ENCODE results near the gene NAGPA.

The NAGPA gene

DNA sequence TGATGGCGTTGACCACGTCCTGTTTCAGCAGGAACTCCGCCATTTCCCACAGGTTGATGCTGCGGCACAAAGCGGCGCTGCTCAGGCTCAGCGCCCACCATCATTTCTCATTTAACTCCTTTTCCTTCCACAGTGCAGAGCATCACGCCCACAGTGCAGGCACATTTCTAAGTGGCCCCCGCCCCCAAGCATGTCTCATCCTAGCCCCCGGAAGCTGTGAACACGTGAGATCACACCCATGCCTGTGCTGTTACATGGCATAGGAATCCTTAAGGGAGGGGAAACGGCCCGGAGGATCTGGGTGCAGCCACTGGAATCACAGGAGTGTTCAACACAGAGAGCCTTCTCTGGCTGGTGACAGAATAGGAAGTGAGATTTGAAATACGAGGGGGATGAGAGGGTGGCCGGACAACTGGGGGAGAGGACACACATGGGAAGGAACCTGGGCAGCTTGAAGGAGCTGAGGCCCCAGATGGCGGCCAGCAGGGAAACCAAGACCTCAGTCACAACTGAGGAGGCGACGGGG lies 4.7 kb downstream of the NAGPA start:
- TF ChIP-seq, protein P1, sequence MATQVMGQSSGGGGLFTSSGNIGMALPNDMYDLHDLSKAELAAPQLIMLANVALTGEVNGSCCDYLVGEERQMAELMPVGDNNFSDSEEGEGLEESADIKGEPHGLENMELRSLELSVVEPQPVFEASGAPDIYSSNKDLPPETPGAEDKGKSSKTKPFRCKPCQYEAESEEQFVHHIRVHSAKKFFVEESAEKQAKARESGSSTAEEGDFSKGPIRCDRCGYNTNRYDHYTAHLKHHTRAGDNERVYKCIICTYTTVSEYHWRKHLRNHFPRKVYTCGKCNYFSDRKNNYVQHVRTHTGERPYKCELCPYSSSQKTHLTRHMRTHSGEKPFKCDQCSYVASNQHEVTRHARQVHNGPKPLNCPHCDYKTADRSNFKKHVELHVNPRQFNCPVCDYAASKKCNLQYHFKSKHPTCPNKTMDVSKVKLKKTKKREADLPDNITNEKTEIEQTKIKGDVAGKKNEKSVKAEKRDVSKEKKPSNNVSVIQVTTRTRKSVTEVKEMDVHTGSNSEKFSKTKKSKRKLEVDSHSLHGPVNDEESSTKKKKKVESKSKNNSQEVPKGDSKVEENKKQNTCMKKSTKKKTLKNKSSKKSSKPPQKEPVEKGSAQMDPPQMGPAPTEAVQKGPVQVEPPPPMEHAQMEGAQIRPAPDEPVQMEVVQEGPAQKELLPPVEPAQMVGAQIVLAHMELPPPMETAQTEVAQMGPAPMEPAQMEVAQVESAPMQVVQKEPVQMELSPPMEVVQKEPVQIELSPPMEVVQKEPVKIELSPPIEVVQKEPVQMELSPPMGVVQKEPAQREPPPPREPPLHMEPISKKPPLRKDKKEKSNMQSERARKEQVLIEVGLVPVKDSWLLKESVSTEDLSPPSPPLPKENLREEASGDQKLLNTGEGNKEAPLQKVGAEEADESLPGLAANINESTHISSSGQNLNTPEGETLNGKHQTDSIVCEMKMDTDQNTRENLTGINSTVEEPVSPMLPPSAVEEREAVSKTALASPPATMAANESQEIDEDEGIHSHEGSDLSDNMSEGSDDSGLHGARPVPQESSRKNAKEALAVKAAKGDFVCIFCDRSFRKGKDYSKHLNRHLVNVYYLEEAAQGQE (IDR thresholded peaks at IDR 0.05; ENCODE audit: insufficient read depth in 1 of 2, low read depth in 2 of 2, low read length in 2 of 2) = no peak
- TF ChIP-seq POLR2AphosphoS5 (IDR thresholded peaks at IDR 0.05; ENCODE audit: low read depth, low read length) = no peak
- TF ChIP-seq FOXP2 (optimal IDR thresholded peaks at IDR 0.05; ENCODE audit: borderline replicate concordance, extremely low read depth, extremely low read length, insufficient read depth) = no peak
- no peak for TF ChIP-seq TAF1 (IDR thresholded peaks at IDR 0.05; ENCODE audit: borderline replicate concordance, insufficient read depth, low read length)

DNA sequence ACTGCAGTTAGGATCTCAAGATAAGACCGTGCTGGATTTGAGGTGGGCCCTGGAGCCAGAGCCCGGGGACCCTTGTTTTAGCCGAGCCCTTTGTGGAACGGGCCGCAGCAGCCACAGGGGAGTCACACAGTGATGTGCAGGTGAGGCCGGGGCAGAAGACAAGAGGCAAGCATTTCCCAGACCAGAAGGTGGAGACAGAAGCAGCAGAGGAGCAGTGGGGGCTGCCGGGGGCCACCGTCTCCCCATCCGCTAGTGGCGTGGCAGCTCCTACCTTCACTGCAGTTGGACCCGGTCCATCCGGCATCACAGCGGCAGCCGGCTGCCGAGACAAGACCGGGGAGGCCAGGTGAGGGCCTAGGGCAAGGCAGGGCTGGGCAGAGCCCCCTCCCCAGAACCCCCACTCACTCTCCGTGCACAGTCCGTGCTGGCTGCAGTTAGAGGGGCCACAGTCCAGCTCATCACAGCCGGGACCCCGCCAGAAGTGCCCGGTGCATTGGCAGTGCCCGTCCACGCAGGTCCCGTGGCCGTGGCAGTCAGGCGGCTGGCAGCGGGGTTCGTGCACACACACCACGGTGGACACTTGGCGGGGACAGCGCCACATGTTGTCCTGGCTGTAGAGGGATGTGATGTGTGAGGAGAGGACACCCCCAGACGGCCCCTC lies 6.0 kb downstream of the NAGPA start:
- TF ChIP-seq FOXP2 (optimal IDR thresholded peaks at IDR 0.05; ENCODE audit: borderline replicate concordance, extremely low read depth, extremely low read length, insufficient read depth) (no peak), SIN3A (IDR thresholded peaks at IDR 0.05; ENCODE audit: borderline replicate concordance, insufficient read depth, low read length) (no peak), POLR2AphosphoS5 (IDR thresholded peaks at IDR 0.05; ENCODE audit: low read depth, low read length) (no peak), TAF1 (IDR thresholded peaks at IDR 0.05; ENCODE audit: borderline replicate concordance, insufficient read depth, low read length) (no peak)
- TF ChIP-seq, protein P1 (IDR thresholded peaks at IDR 0.05; ENCODE audit: insufficient read depth in 1 of 2, low read depth in 2 of 2, low read length in 2 of 2) = no peak

GRCh38 chr16:5027086-5027485 lies 6.6 kb downstream of the NAGPA start:
- no peak for TF ChIP-seq FOXP2 (optimal IDR thresholded peaks at IDR 0.05; ENCODE audit: borderline replicate concordance, extremely low read depth, extremely low read length, insufficient read depth)
- TF ChIP-seq TAF1 (IDR thresholded peaks at IDR 0.05; ENCODE audit: borderline replicate concordance, insufficient read depth, low read length) = no peak
- no peak for TF ChIP-seq POLR2AphosphoS5 (IDR thresholded peaks at IDR 0.05; ENCODE audit: low read depth, low read length)
- no peak for TF ChIP-seq SIN3A (IDR thresholded peaks at IDR 0.05; ENCODE audit: borderline replicate concordance, insufficient read depth, low read length)
- TF ChIP-seq, protein P1 (IDR thresholded peaks at IDR 0.05; ENCODE audit: insufficient read depth in 1 of 2, low read depth in 2 of 2, low read length in 2 of 2) = no peak

- TF ChIP-seq, protein P1 (IDR thresholded peaks at IDR 0.05; ENCODE audit: insufficient read depth in 1 of 2, low read depth in 2 of 2, low read length in 2 of 2) = no peak
- no peak for TF ChIP-seq SIN3A (IDR thresholded peaks at IDR 0.05; ENCODE audit: borderline replicate concordance, insufficient read depth, low read length)
- TF ChIP-seq TAF1 (IDR thresholded peaks at IDR 0.05; ENCODE audit: borderline replicate concordance, insufficient read depth, low read length) = no peak
- no peak for TF ChIP-seq FOXP2 (optimal IDR thresholded peaks at IDR 0.05; ENCODE audit: borderline replicate concordance, extremely low read depth, extremely low read length, insufficient read depth)
- no peak for TF ChIP-seq POLR2AphosphoS5 (IDR thresholded peaks at IDR 0.05; ENCODE audit: low read depth, low read length)
These were observed 7.1 kb downstream of the NAGPA start for GRCh38 chr16:5026664-5027063.
